HG03025 (cell line): ENCODE data around the gene SCGB1C1.
A peak's percentile ranks its signal among the peaks of the same experiment; 100 is the strongest.

Experiments
- ATAC-seq: cut with Tn5 transposase; IDR thresholded peaks from one replicate; pipeline ENCODE4 v1.9.1; 2021; ENCODE audit warnings: mild to moderate bottlenecking, moderate library complexity; ENCODE audit not compliant: unreplicated experiment, low FRiP score

SCGB1C1 gene

DNA sequence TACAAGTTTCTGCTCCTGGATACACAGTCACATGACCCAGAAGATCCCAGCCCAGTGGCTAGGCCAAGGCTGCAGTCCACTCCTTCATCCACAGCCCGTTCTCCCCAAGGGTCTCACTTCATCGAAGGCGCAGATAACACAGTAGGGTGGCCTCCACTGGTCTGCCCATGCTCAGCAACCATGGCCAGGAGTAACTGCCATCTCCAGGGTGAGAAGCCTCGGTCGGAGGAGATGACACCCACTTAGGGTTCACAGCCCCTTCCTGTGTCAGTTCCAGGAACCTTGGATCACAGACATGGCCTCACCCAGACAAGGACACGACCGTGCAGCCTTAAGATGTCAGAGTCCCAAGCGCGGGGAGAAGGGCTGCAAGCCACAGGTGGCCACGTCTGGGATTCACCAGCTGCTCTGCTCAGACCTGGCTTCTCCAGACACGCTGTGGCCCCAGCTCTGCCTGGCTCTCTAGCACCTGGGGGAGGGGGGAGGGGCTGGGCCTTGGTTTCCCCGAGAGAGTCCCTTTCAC is 11.8 kb downstream of the SCGB1C1 start:
- ATAC-seq, result no peak

DNA sequence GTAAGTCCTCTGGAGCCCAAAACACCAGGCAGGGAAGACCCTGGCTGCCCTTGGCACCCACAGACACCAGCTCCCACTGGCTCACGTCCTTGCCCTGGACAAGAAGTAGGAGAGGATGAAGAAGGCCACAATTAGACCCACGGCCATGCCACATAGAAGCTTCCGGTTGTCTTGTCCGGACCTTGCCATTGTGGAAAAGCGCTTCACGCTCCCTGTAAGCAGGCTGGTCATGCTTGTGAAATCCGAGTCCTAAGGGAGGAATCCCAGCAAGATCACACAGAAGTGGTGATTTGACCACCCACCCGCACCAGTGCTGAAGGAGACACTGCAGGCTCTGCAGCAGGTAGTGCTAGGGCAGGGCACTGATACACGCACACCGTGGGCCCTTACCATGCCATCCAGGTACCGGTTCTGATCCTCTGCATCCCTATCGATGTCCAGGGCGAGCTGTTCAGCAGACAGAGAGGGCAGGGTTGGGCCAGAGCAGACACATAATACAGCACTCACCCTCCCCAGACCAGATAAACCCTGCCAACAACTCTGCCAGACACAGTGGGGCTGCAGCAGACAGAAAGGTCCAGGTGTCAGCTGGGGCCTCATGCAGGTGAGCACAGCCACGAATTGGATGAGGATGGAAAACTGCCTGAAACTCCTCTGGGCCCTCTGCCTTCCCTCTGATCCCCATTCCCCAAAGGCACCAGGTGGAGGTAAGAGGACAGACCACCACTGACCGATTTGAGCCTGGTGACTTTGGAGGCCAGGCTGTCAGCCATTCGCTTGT is 12.5 kb downstream of the SCGB1C1 start:
- no peak for ATAC-seq

DNA sequence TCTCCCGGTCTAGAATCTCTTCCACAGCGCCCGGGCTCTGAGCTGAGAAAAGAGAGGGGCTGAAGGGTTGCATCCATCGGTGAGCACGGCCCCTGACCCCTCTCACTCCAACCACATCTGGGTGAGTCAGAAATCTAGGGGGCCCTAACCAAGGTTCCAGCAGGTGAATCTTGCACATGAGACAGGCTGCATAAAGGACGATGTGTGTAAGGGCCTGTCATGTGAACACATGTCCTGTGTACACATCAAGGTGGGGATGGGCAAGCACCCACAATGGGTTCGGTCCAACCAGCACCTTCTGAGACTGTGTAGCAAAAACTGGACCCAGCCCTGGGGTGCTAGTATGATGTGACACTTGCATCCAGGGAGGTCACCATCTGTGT is 13.1 kb downstream of the SCGB1C1 start:
- ATAC-seq, result no peak

DNA sequence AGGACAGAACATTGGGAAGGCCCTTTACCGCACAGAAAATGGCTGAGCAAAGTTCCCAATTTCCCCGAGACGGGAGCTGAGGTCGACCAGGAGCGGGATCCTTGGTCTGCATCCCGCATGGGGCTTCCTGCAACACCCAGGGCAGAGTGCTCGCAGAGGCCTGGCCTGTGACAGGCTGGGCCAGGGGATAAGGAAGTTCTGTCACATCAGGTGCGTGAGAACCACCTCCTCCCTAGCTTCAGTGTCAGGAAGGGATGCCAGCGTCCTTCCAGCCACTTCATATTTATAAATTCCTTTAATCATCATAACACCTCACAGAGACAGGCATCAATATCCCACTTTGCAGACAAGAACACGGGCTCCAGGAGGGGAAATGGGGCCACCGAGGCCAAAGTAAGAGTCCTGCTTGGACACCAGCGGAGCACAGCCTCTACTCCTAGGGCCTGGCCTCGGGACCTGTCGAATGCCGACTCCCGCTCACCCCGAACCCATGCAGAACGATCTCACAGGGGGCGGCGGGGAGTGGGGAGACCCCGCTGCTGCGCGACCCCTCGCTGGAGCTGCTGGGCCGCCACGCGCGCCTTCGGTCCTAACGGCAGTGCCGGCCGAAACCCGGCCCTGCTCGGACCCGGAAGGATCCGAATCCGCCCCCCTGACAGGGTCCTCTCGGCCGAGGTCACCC is 13.8 kb downstream of the SCGB1C1 start:
- peak; percentile 12 for ATAC-seq

DNA sequence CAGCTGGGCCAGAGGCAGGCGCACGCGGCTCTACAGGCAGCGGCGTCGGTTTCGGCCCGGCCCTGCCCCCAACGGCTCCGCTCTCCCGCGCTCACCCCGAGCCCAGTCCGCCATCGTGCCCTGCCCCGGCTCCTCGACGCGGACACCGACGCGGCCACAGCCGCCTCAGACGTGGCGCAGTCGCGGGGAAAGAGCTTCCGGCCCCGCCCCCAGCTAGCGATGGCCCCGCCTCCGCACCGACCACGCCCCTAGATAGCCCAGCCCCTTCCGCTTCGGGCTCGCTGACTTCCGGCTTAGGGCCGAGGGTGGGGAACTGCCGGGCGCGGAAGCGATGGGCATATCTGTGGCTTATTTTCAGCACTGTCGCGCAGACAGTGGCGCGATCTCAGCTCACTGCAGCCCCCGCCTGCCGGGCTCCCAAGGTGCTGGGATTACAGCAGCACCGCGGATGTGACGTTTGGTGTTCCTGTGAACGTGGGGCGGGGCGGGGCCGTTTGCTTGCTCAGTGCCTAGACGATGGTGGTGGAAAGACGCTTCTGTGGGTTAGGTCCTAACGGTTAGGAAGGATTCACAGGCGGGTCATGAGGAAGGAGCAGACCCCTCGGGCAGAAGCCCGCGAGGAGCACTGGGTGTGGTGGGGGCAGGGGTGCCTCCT is 14.5 kb downstream of the SCGB1C1 start, which contains the start of the genes BET1L and RIC8A:
Gene BET1L, minus strand, starts transcription at position 192 of the 655 bp plus-strand sequence. Its CDS starts 78 bp downstream, at position 114.
Gene RIC8A, plus strand, starts transcription at position 501 of the 655 bp plus-strand sequence. CDS start 1,147 bp downstream, outside the sequence.
- peak; percentile 69 for ATAC-seq

DNA sequence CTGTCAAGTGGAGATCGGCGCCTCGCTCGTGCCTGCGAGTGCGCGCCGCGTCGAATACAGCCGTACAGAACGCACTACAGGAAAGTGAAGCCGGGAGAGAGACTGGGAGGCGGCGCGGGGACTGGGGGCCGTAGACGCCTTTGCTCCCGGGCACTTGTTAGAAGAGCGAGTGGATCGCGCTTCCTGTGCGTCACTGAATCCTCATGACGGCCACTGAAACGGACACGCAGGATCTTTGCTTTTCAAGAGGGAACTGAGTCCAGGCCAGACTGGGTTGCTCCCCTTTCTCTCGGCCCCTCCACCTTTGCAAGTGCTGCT is 14.9 kb downstream of the SCGB1C1 start:
- peak; percentile 5 for ATAC-seq

DNA sequence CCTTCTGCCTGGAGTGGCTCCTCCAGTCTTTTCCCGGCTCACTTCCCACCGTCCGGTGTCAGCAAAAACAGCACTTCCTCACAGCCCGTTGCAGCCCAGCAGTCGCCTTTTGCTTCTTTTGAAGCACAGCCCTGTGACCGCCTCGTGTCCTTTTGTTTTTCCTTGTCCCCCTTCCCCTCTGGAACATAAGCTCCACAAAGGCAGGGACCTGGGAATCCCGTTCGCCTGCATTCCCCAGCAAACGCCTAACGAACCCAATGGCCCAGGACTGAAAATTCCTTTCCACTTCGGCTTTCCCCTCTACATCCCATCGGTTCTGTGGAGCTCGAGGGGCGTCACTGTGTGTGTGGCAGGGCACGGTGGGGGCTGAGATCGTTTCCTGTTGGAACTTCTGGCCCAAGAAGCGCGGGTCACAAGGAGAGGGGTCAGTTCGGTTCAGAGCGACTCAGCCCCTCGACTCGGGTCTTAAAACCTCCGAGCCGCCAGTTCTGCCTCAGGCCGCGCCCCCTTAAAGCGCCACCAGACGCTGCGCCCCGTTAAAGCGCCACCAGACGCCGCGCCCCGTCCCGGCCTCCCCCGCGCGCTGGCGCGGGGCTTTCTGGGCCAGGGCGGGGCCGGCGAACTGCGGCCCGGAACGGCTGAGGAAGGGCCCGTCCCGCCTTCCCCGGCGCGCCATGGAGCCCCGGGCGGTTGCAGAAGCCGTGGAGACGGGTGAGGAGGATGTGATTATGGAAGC is 15.5 kb downstream of the SCGB1C1 start:
- no peak for ATAC-seq

DNA sequence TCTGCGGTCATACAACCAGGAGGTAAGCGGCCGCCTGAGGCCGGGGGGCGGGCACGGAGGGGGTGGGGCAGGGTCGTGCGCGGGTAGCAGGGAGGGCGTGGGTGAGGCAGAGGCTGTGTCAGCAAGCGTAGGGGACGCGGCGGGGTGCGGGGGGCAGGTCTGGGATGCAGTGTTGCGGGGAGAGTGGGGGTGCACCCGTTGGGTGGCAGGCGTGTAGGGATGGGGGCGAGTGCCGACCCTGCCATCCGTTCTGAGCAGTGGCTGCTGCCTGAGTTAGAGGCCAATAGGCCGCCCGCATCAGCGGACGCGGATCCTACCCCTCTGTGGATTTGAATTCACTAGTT is 16.0 kb downstream of the SCGB1C1 start:
- no peak for ATAC-seq

DNA sequence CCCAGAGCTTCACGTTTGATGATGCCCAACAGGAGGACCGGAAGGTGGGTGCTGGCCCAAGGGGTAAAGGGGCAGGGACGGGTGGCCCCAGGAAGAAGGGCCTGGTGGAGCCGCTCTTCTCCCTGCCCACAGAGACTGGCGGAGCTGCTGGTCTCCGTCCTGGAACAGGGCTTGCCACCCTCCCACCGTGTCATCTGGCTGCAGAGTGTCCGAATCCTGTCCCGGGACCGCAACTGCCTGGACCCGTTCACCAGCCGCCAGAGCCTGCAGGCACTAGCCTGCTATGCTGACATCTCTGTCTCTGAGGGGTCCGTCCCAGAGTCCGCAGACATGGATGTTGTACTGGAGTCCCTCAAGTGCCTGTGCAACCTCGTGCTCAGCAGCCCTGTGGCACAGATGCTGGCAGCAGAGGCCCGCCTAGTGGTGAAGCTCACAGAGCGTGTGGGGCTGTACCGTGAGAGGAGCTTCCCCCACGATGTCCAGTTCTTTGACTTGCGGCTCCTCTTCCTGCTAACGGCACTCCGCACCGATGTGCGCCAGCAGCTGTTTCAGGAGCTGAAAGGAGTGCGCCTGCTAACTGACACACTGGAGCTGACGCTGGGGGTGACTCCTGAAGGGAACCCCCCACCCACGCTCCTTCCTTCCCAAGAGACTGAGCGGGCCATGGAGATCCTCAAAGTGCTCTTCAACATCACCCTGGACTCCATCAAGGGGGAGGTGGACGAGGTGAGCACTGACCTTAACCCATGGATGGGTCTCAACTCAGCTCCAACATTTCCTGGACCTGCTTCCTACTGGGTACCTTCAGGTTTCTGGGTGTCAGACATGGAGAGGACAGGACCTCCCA is 16.6 kb downstream of the SCGB1C1 start:
- no peak for ATAC-seq

DNA sequence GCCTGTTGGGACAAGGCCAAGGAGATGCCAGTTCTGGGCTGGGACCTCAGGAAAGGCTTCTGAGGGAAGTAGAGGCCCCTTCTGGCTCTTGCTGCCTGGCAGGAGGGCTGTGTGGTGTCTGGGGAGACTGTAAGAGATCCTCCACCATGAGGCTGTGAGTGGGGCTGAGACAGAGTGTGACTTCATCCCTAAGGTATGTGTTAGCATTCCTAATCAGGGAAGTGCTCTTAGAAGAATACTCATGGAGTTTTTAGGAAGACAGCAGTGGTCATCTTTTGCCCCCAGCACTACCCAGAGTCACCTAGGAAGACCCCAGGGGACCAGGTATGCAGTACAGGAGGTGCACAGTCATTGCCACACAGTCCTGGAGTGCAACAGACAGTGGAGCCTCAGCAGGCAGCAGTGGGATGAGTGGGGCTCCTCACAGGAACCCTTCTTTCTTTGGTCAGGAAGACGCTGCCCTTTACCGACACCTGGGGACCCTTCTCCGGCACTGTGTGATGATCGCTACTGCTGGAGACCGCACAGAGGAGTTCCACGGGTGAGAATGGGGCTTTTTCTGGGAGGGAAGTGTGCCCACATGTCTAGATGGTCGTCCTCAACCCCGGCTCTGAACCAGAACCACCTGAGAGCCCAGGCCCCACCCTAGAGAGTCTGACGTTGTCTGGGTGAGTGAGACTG is 17.4 kb downstream of the SCGB1C1 start:
- no peak for ATAC-seq

DNA sequence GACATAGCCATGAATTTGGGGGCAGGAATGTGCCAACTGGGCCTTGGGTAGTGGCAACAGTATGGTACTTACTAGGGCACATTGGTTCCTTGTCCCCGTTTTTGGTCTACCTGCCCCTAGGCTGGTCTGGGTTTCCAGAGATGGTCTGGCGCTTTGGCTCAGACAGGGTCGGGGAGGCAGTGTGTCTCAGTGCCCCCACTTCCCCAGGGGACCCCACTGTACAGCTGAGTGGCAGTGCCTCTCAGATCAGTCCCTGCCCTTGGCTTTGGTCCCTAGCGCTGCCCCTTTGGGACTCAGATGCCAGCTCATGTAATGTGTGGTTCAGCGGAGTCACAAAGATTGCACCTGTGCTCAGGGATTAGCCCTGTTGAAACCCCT is 17.9 kb downstream of the SCGB1C1 start:
- no peak for ATAC-seq

DNA sequence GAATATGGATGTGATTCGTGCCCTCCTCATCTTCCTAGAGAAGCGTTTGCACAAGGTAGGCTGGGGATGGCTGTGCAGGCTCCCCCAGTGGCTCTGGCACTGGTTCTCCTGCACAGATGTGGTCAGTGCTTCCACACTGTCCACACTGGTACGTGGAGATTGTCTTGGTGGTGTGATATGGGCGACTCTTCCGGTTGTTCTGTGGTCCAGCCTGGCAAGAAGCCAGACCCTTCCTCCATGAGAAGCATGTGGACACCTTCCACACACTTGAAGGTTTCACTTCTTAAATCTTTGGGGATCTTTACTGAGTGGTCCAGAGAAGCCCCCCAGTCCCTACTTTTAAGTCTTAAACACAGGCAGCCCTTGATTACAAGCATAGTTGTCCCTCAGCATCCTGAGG is 18.4 kb downstream of the SCGB1C1 start:
- ATAC-seq, result no peak

DNA sequence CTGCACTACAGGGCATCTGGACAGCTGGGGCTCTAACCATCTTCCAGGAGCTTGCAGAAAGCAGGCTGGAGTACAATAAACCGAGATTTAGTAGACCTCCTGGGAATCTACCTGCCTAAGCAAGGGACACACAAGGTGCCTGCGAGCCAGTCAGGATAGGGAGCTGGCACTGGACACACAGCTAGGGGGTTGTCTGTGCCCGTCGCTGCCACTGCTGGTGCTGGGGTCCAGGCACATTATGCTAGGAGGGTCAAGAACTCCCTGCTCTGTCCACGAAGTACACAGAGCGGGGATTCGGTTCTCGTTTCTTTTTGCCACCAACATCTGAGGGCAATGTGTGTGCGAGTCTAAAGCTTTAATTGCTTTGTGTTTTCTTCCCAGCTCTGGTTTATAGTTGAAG is 18.9 kb downstream of the SCGB1C1 start:
- no peak for ATAC-seq

DNA sequence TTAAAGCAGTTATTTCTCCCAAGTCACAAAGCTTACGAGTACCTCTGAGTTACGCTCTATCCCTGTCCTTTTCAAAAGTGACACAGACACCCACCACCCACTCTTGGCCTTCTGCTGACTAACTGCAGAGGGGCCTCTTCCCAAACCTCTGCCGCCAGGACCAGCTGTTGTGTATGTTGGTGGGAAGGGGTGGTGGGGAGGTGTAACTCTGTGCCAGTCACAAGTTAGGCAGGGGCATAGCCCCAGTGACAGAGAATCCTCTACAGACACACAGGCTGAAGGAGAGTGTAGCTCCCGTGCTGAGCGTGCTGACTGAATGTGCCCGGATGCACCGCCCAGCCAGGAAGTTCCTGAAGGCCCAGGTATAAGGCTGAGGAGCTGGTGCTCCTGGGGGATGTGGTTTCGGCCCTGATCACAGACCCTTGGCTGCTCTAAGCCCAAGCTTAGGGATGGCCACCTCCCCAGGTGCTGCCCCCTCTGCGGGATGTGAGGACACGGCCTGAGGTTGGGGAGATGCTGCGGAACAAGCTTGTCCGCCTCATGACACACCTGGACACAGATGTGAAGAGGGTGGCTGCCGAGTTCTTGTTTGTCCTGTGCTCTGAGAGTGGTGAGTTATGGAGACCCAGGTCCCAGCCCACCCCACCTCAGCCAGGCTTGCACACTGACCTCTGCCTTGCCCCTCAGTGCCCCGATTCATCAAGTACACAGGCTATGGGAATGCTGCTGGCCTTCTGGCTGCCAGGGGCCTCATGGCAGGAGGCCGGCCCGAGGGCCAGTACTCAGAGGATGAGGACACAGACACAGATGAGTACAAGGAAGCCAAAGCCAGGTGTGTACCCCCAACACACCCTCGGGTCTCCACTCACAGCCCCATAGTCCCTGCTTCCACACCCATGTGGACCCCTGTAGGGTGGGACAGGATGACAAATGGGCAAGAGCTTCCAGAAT is 19.5 kb downstream of the SCGB1C1 start:
- no peak for ATAC-seq

DNA sequence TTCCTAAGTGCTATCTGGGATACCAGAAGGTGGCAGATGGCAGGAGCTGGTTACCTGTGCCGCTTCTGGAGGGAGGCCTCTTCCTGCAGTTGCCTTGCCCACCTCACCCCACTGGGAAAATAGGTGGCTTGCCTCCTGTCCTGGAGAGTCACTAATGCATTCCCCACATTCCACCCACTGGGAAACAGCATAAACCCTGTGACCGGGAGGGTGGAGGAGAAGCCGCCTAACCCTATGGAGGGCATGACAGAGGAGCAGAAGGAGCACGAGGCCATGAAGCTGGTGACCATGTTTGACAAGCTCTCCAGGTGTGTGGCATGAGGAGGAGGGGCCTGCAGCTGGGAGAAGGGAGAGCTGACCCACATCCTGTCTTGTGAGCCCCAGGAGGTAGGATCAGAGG is 20.2 kb downstream of the SCGB1C1 start:
- no peak for ATAC-seq

DNA sequence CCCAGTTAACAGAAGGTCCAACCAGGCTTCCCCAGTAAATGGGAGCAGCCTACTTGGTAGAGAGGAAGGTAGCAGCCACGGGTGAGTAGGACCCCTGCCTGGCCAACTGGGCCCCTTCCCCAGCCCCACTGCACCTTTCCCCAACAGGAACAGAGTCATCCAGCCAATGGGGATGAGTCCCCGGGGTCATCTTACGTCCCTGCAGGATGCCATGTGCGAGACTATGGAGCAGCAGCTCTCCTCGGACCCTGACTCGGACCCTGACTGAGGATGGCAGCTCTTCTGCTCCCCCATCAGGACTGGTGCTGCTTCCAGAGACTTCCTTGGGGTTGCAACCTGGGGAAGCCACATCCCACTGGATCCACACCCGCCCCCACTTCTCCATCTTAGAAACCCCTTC is 21.2 kb downstream of the SCGB1C1 start:
- no peak for ATAC-seq

DNA sequence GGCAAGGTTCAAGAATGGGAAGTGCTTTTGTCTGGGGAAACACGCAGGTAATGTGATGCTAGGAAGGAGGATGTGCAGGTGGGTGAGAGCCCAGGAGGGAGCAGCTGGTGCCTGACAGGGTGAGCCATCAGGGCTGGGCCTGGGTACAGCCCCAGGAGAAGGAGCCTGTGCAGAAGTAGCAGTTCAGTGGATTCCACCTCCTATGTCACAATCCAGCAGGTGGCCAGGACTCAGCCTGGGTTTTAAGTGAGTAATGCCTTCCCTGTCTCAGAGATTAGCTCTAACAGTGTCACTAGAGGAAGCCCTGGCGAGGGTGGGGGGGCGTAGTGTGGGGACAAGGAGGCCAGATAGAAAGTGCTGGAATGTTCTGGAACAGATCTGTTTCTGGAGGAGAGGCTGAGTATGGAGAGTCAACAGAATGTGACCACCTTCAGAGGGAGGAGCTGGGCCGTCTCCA is 22.7 kb downstream of the SCGB1C1 start:
- no peak for ATAC-seq
